K562 (cell line): ENCODE data around the gene PRDM15. TPM values are rescaled to one million over a fixed set of nuclear protein-coding genes. Genes with fewer than 3 reads are reported as not detected.

ENCODE experiments used
- C11orf30 ChIP-seq: fragments of 450-650 bp; IDR thresholded peaks from 2 replicates; pipeline ENCODE4 v1.6.1; 2016; ENCODE audit warnings: low read depth, mild to moderate bottlenecking
- DDX20 ChIP-seq: fragments of 450-650 bp; IDR thresholded peaks from 2 replicates; pipeline ENCODE4 v1.6.1; 2016; ENCODE audit warnings: missing genetic modification characterization, low read depth, mild to moderate bottlenecking, missing compliant biosample characterization, moderate library complexity
- E2F8 ChIP-seq: fragments of 450-650 bp; IDR thresholded peaks from 2 replicates; pipeline ENCODE4 v1.7.1; 2018; ENCODE audit warnings: mild to moderate bottlenecking, low read depth; ENCODE audit not compliant: partially characterized antibody
- HEY1 ChIP-seq: fragments of 250-450 bp; sonication (Bioruptor Pico); IDR thresholded peaks from 2 replicates; pipeline ENCODE4 v1.5.0; 2020; ENCODE audit warnings: mild to moderate bottlenecking, moderate library complexity, borderline replicate concordance
- MTF1 ChIP-seq: fragments of 250-450 bp; sonication (Bioruptor Pico); IDR thresholded peaks from 2 replicates; pipeline ENCODE4 v1.9.0; 2021; ENCODE audit warnings: moderate library complexity, mild to moderate bottlenecking, inconsistent platforms, borderline replicate concordance
- NUFIP1 ChIP-seq: fragments of 450-650 bp; IDR thresholded peaks from 2 replicates; pipeline ENCODE4 v1.6.1; 2018; ENCODE audit not compliant: partially characterized antibody
- PRDM10 ChIP-seq: fragments of 450-650 bp; IDR thresholded peaks from 2 replicates; pipeline ENCODE4 v1.6.1; 2018; ENCODE audit not compliant: partially characterized antibody
- PYGO2 ChIP-seq: fragments of 450-650 bp; IDR thresholded peaks from 2 replicates; pipeline ENCODE4 v1.6.1; 2016; ENCODE audit warnings: mild to moderate bottlenecking, missing genetic modification characterization, moderate library complexity, missing compliant biosample characterization
- RERE ChIP-seq: sonication (generic); formaldehyde crosslinking; IDR thresholded peaks from 2 replicates; pipeline ENCODE4 v1.8.0; 2023; ENCODE audit warnings: missing genetic modification reagents, mild to moderate bottlenecking, borderline replicate concordance
- TCF3 ChIP-seq: sonication (generic); formaldehyde crosslinking; IDR thresholded peaks from 2 replicates; pipeline ENCODE4 v1.4.0; 2020; ENCODE audit warnings: mild to moderate bottlenecking, missing genetic modification reagents
- TEAD1 ChIP-seq, 2 experiments: fragments of 450-650 bp in 1 of 2; sonication (generic) in 1 of 2; formaldehyde crosslinking; IDR thresholded peaks; 2 replicates each; pipeline versions ENCODE4 v1.4.0 to v1.8.0; 2020 to 2022; ENCODE audit warnings: mild to moderate bottlenecking in 2 of 2, missing genetic modification reagents in 1 of 2
- TFAM ChIP-seq: fragments of 250-450 bp; sonication (Bioruptor Pico); conservative IDR thresholded peaks from 2 replicates; pipeline ENCODE4 v1.5.0; 2021; ENCODE audit warnings: mild to moderate bottlenecking, moderate library complexity
- ZNF561 ChIP-seq: fragments of 450-650 bp; formaldehyde crosslinking; conservative IDR thresholded peaks from 2 replicates; pipeline ENCODE4 v1.4.0; 2020; ENCODE audit warnings: mild to moderate bottlenecking, moderate library complexity
- ZNF668 ChIP-seq: fragments of 250-450 bp; sonication (Bioruptor Pico); IDR thresholded peaks from 2 replicates; pipeline ENCODE4 v1.8.0; 2022; ENCODE audit warnings: mild to moderate bottlenecking, inconsistent platforms
- polyA plus RNA-seq, 8 experiments: library from polyadenylated mRNA; depleted of rRNA in 4 of 8; stranded (reverse) in 5 of 8; unstranded in 3 of 8; fragments of >200 nt; fragmentation: Nextera tagmentation in 2 of 8; fragmentation: Illumina TruSeq in 1 of 8; extraction: Ambion mirVana in 2 of 8; extraction: Trizol in 1 of 8; gene quantifications; 2 replicates each; pipeline versions ENCODE4 v1.2.1 to v1.2.3, GENCODE V29; 2011 to 2014; ENCODE audit warnings: inconsistent platforms in 1 of 8, missing spikeins in 1 of 8
- total RNA-seq, 7 experiments: library from RNA; depleted of rRNA in 6 of 7; stranded (reverse); fragments of >200 nt in 6 of 7; fragmentation: Illumina TruSeq in 2 of 7; extraction: Trizol in 2 of 7; gene quantifications; 2 replicates each; pipeline versions ENCODE4 v1.2.1 to v1.2.3, GENCODE V29; 2011 to 2021; ENCODE audit warnings: low replicate concordance in 1 of 7

The PRDM15 gene
- total and polyA plus RNA-seq, 9 of the 15 experiments (the other 6 are each of a cell fraction or from before 2014, with no cell fraction given), result 0.93 to 9.2 (median 6.2) TPM

- TF ChIP-seq RERE (no peak), MTF1 (CRISPR knock-in tag) (no peak), TEAD1 (CRISPR knock-in tag; IDR thresholded peaks at IDR 0.05) (peak in 1 of 2 experiments; percentile 48; a peak in 1 of 4 replicates), PRDM10 (no peak), TCF3 (CRISPR knock-in tag) (peak; percentile 57), TFAM (CRISPR knock-in tag) (no peak), NUFIP1 (no peak), ZNF668 (CRISPR knock-in tag) (no peak), ZNF561 (no peak), E2F8 (no peak), C11orf30 (no peak), PYGO2 (tag) (no peak), DDX20 (no peak), HEY1 (CRISPR knock-in tag) (no peak)
Measured at GRCh38 chr21:41783476-41784180, 95.5 kb downstream of the PRDM15 start (continued).
